Thoracic aorta (tissue), 2 donors: ENCODE data around the gene CDK8. TPM values are rescaled to one million over a fixed set of nuclear protein-coding genes. Genes with fewer than 3 reads are reported as not detected.

Experiments used
- ATAC-seq: fragments of 150-250 bp; one replicate; pipeline ENCODE4 v1.8.0; 2017; ENCODE audit warnings: low read depth; ENCODE audit not compliant: insufficient number of reproducible peaks, low FRiP score
- DNase-seq: peaks from one replicate; pipeline ENCODE4 v3.0.0-alpha.2; 2020; ENCODE audit warnings: low spot score
- H3K27ac ChIP-seq, 2 donors: fragments of 200-600 bp; sonication (generic); 1 replicate in 1 of 2; 2 replicates in 1 of 2; pipeline ENCODE4 v1.5.1; 2016; ENCODE audit warnings: mild to moderate bottlenecking in 2 of 2, moderate library complexity in 2 of 2
- H3K27me3 ChIP-seq: fragments of 200-600 bp; sonication (generic); replicated peaks from 2 replicates; pipeline ENCODE4 v1.6.0; 2016; ENCODE audit warnings: mild to moderate bottlenecking; ENCODE audit not compliant: insufficient read depth
- H3K36me3 ChIP-seq: fragments of 200-600 bp; sonication (generic); one replicate; pipeline ENCODE4 v1.5.1; 2016
- H3K4me1 ChIP-seq, 2 donors: fragments of 200-600 bp; sonication (generic); 1 replicate in 1 of 2; 2 replicates in 1 of 2; pipeline versions ENCODE4 v1.5.1 to v1.6.0; 2016; ENCODE audit warnings: low read depth in 2 of 2, mild to moderate bottlenecking in 1 of 2; ENCODE audit not compliant: control insufficient read depth in 1 of 2
- H3K4me3 ChIP-seq: fragments of 200-600 bp; sonication (generic); 2 replicates; pipeline ENCODE4 v1.5.1; 2016; ENCODE audit warnings: mild to moderate bottlenecking
- H3K9me3 ChIP-seq: fragments of 200-600 bp; sonication (generic); 2 replicates; pipeline ENCODE4 v1.5.1; 2016
- total RNA-seq, 2 donors: library from RNA; depleted of rRNA; stranded (reverse); fragments of >200 nt; gene quantifications; one replicate each; pipeline versions ENCODE4 v1.1.0 to v1.2.3, GENCODE V29; 2016
- TF ChIP-seq, protein P1 (sequence below): fragments of 200-600 bp; sonication (generic); IDR thresholded peaks from one replicate; pipeline ENCODE4 v1.5.1; 2019; ENCODE audit warnings: antibody characterized with exemption

Gene CDK8
- total RNA-seq, 2 donors from 2014 or later, result 5.8 to 11.2 TPM

DNA sequence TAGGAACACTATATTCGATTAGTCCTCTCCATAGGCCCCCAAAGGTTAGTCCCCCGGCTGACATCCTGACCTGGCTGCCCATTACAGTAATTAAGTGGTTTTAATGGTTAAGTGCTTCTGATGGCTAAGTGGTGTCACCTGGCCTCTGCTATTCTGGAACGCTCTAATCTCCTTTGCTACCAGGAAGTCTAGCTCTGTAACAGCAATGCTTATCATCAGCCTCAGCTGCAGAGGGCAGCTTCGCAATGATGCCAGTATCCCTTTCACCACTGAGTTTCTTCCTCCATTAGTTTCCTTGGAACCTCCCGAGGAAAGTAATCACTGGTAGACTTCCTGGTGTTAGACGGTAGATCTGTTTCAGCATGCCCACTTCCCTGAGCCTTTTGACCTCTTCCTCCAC, 23.2 kb upstream of the CDK8 start:
- H3K27ac ChIP-seq, result no peak overlapping the region
- TF ChIP-seq, protein P1, sequence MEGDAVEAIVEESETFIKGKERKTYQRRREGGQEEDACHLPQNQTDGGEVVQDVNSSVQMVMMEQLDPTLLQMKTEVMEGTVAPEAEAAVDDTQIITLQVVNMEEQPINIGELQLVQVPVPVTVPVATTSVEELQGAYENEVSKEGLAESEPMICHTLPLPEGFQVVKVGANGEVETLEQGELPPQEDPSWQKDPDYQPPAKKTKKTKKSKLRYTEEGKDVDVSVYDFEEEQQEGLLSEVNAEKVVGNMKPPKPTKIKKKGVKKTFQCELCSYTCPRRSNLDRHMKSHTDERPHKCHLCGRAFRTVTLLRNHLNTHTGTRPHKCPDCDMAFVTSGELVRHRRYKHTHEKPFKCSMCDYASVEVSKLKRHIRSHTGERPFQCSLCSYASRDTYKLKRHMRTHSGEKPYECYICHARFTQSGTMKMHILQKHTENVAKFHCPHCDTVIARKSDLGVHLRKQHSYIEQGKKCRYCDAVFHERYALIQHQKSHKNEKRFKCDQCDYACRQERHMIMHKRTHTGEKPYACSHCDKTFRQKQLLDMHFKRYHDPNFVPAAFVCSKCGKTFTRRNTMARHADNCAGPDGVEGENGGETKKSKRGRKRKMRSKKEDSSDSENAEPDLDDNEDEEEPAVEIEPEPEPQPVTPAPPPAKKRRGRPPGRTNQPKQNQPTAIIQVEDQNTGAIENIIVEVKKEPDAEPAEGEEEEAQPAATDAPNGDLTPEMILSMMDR, result no peak
- ATAC-seq, result no peak
- no peaks in the 10 kb centered on the region for H3K9me3 ChIP-seq
- no peaks in the 10 kb centered on the region for H3K4me1 ChIP-seq
- H3K27me3 ChIP-seq, result no peaks in the 10 kb centered on the region
- no peak for DNase-seq
- H3K36me3 ChIP-seq, result no peaks in the 10 kb centered on the region
- H3K4me3 ChIP-seq, result no peak overlapping the region

DNA sequence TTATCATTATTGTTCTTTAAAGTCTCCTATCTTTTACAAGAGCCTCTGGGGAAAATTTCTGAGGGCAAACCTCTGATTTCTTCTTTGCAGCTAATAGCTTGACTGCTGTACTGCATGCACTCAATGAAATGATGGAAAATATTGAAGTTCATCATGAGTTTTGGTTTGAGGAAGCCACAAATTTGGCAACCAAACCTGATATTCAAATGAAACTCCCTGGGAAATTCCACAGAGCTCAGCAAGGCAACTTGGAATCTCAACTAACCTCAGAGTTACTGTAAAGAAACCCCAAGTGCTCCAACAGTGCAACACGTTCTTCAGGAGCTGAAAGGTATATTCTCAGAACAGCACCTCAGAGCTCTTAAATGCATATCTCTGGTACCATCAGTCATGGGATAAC, 17.6 kb upstream of the CDK8 start:
- H3K4me1 ChIP-seq, result no peaks in the 10 kb centered on the region
- no peak overlapping the region for H3K27ac ChIP-seq
- H3K27me3 ChIP-seq, result no peaks in the 10 kb centered on the region
- H3K4me3 ChIP-seq, result no peak overlapping the region
- DNase-seq (no peak), ATAC-seq (no peak)
- no peaks in the 10 kb centered on the region for H3K9me3 ChIP-seq
- TF ChIP-seq, protein P1, result no peak
- no peaks in the 10 kb centered on the region for H3K36me3 ChIP-seq

DNA sequence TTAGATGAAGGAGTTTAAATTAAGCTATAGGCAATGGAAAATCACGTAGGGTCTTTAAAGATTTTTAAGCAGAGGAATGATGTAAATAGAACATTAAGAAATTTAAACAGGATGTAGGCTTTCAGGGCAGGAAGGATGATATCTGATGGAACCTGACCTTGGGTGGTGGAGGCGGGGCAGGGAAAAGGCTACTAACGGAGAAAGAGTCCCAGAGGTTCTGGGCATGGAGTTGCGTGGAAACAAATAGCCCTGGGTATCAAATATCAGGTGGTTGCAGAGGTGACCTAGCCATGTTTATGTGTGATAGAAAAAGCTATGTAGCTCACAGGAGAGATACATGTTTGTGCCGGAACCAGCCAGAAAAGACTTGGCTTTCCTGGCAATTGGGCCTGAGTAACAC, 7.8 kb upstream of the CDK8 start:
- H3K4me3 ChIP-seq, result no peak overlapping the region
- ATAC-seq (no peak), DNase-seq (no peak)
- no peaks in the 10 kb centered on the region for H3K4me1 ChIP-seq
- TF ChIP-seq, protein P1, result no peak
- H3K27ac ChIP-seq, result no peak overlapping the region
- no peaks in the 10 kb centered on the region for H3K27me3 ChIP-seq
- H3K9me3 ChIP-seq, result no peaks in the 10 kb centered on the region
- no peaks in the 10 kb centered on the region for H3K36me3 ChIP-seq

DNA sequence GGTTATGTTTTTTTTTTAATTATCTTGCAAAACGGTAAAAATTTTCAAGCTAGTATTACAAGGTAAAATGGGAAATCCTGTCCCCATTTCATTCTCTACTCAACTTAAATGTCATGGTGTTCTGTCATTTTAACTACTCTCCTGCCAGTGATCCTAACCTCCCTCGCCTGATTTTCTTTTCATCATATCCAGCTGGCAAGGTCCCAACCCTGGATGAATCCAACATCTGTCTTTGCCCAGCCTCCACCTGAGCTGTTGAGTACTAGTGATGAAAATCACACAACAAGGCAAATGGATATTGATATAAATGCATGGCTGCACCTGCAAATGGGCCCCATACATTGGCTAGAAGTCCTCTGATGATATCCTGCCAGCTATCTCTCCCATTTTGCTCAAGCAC, 6.9 kb upstream of the CDK8 start:
- Histone ChIP-seq H3K36me3 (no peaks in the 10 kb centered on the region), H3K27me3 (no peaks in the 10 kb centered on the region), H3K4me3 (no peak overlapping the region), H3K27ac (no peak overlapping the region), H3K4me1 (no peaks in the 10 kb centered on the region), H3K9me3 (no peaks in the 10 kb centered on the region)
- TF ChIP-seq, protein P1, result no peak
- no peak for ATAC-seq
- DNase-seq, result no peak

DNA sequence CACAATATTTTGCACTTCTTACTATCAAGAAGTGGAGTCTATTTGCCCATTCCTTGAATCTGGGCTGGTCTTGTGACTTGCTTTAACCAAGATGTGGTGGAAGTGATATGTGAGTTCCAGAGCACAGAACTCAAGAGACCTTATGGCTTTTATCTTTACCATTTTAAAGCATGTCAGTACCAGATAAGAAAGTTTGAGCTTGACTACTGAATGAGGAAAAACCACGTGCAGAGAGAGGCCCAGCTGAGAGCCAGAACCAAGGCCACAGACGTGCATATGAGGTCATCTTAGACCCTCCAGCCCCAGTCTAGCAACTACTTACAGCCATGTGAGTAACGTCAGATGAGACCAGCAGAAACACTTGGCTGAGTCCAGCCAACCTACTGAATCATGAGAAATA, 6.3 kb upstream of the CDK8 start:
- TF ChIP-seq, protein P1, result no peak
- Histone ChIP-seq H3K27me3 (no peaks in the 10 kb centered on the region), H3K36me3 (no peaks in the 10 kb centered on the region), H3K9me3 (no peaks in the 10 kb centered on the region), H3K4me3 (no peak overlapping the region), H3K27ac (no peak overlapping the region), H3K4me1 (no peaks in the 10 kb centered on the region)
- DNase-seq (no peak), ATAC-seq (no peak)
